DOHH2 (cell line): ENCODE measurements around the gene TC2N.

Experiments
- EZH2phosphoT487 ChIP-seq: fragments of 200-600 bp; sonication (generic); IDR thresholded peaks from 2 replicates; pipeline ENCODE4 v1.6.1; 2017; ENCODE audit warnings: borderline replicate concordance, mild to moderate bottlenecking, antibody characterized with exemption, low read length, moderate library complexity, mixed read lengths
- TF ChIP-seq, protein P1 (sequence below): fragments of 200-600 bp; sonication (generic); IDR thresholded peaks from one replicate; pipeline ENCODE4 v1.5.1; 2014; ENCODE audit warnings: antibody characterized with exemption, mild to moderate bottlenecking, low read depth, low read length; ENCODE audit not compliant: poor library complexity, severe bottlenecking

DNA sequence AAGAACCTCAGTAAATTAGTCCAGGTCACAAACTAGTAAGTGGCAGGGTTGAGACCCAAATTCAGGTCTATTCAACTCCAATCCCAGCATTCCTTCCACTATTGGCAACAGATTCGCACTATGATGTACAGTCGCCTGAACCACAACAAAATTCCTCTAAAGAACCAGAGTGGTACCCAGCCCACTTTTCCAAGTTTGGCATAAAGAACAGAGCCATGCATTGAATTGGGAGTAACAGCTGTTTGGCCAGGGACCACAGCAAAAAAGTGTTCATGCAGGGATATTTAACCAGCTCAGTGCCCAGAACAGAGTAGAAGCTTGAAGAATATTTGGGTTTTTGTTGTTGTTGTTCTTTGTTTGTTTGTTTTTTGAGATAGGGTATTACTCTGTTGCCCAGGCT, 9.7 kb downstream of the TC2N start:
- no peak for TF ChIP-seq EZH2phosphoT487
- TF ChIP-seq, protein P1, sequence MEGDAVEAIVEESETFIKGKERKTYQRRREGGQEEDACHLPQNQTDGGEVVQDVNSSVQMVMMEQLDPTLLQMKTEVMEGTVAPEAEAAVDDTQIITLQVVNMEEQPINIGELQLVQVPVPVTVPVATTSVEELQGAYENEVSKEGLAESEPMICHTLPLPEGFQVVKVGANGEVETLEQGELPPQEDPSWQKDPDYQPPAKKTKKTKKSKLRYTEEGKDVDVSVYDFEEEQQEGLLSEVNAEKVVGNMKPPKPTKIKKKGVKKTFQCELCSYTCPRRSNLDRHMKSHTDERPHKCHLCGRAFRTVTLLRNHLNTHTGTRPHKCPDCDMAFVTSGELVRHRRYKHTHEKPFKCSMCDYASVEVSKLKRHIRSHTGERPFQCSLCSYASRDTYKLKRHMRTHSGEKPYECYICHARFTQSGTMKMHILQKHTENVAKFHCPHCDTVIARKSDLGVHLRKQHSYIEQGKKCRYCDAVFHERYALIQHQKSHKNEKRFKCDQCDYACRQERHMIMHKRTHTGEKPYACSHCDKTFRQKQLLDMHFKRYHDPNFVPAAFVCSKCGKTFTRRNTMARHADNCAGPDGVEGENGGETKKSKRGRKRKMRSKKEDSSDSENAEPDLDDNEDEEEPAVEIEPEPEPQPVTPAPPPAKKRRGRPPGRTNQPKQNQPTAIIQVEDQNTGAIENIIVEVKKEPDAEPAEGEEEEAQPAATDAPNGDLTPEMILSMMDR: no peak
